Activated T-cell treated with anti-CD3 and anti-CD28 coated beads, Interleukin-2, amount 50 U/mL, for 1 hour (primary cell): ENCODE results near the gene TPK1.
"Not testable (repeated sequence)": the region's sequence is repeated elsewhere in the genome, so short reads cannot be mapped to it uniquely, and the experiment has no call there.

Experiments used
- DNase-seq: peaks from one replicate; pipeline ENCODE4 v3.0.0-alpha.2; 2020

TPK1 gene

GRCh38 chr7:144596953-144597352, 238.9 kb downstream of the TPK1 start:
- DNase-seq, result no peak

- no peak for DNase-seq
Observed at GRCh38 chr7:144594580-144594979, 241.3 kb downstream of the TPK1 start.

- DNase-seq, result no peak
Observed at GRCh38 chr7:144588559-144589051, 247.2 kb downstream of the TPK1 start.

DNA sequence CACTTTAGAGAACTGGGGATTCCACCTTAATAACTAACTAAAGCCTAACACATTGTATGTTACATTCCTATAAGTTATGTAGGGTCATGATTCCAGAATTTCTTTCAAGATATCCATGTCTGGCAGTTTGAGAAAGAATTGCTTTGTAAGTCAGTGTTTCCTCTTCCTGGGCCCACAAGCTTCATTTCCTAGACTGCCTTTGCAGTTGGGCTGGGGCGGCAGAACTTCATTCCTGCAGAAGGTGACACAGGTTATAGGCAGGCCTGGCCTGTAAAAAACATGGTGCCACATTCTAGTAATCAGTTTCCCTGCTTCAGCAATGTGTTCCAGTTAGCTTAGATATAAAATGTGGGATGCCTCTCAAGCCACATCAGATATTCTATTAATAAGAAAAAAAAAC, 248.2 kb downstream of the TPK1 start:
- no peak for DNase-seq

DNA sequence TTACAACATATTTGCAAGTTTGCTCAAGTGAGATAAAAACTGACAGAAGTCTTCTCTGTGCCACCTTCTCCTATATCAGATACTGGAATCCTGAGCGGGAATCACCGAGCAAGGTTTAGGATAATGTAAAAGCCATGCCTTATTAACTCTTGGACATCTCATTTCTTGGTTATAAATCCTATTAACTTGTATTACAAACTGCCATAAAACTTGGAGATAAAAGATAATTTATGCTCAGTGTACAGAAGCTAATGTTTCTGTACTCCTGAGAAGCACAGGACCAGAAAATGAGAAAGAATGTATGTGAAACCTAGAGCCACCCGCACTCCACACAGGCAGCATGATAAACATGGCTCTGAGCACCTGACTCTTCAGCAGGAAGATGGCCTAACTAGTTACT, 251.1 kb downstream of the TPK1 start:
- no peak for DNase-seq

- no peak for DNase-seq
Observed at GRCh38 chr7:144579687-144580086, 256.2 kb downstream of the TPK1 start.

DNA sequence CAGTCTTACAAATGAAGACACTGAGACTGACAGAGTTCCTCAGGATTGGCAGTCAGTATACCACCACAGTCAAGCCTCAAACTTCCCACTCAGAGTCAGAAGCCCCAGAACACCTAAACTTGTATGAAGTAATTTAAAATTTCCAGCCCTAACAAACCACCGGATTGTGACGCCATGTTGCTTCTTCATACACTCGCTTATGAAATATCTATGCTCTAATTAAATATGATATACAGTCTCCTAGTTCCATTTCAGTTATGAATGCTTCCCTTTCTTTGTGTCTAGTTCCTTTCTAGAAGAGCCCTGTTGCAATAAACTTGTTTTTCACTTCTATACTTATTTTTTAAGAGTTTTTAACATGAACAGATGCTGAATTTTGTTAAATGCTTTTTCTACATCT, 260.4 kb downstream of the TPK1 start:
- no peak for DNase-seq

GRCh38 chr7:144574753-144575152, 261.1 kb downstream of the TPK1 start:
- DNase-seq, result not testable (repeated sequence)

DNA sequence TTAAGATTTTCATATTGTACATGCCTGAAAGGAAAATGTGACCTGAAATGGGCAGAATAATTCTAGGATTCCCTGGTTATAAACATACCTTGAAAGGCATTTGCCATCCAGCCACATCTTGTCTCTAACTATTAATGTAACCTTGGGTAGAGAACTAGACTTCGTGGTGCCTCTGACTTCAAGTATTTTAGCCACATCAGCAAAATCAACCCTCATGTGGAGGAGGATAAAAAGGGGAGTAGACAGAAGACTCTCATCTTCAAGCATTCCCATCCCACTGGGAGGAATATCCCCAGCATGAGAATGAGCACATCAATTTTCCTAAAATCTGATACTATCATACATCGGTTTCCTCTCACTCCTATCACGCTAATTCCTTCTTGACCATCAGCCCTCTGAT, 267.6 kb downstream of the TPK1 start:
- no peak for DNase-seq

DNA sequence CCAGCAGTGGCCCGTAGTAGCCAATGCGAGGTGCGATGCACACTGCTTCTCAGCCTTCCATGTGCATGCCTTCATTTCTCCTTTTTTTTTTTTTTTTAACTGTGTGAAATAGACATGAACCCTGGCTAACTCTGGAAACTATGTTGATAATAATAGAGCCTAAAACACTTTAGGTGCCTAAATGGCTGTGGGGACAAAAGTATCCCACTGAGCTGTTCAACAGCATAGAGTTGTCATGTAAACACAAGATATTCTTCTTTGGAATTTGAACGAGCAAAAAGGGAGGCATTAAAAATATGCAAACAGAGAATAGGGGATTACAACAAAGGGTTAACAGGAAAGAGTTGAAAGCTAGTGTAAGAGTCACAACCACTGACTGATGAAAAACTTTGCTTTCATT, 270.3 kb downstream of the TPK1 start:
- no peak for DNase-seq

GRCh38 chr7:144549861-144550260, 286.0 kb downstream of the TPK1 start:
- DNase-seq, result no peak

DNA sequence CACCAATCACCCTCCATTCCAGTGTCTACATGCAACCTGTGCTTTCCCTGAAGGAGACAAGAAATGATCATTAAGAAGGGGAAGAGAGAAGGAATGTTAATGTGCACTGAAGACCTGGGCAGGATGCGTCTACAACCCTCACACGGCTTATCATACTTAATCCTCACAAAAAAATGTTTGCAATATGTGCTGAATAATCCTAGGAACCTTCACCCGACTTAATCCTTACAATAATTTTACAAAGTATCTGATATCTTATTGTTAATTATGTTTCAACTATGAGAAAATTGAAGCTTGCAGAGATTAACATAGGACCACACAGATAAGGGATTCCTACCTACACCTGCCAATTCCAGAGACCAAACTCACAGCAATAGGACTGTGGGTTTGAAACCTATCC, 287.3 kb downstream of the TPK1 start:
- no peak for DNase-seq

DNA sequence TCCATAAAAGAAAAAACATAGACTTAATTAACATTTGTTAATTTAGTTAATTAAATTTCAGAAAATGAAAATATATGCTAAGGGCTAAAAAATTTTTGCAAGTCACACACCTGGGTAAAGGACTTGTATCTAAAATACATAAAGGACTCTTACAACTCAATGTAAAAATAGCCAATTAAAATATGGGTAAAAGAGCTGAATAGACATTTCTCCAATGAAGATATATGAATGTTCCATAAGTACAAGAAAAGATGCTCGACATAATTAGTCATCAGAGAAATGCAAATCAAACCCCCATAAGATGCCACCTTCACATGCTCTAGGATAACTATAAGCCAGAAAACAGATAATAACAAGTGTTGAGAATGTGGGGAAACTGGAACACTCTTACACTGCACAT, 288.0 kb downstream of the TPK1 start:
- DNase-seq, result no peak

DNA sequence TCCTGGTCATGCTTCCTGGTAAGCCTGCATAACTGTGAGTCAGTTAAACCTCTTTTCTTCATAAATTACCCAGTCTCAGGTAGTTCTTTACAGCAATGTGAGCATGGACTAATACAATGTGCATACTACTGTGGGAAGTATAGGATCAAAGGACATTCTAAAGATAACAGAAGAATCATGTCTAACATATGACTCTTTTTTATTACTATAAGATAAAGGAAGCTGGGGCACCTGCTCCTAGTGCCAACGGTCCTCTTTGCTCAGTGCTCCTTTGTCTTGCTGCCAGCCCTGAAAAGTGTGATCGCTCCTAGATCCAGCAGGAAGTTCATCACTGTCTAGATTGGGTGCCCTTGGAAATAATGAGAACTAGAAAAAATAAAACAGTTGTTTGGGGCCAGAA, 289.1 kb downstream of the TPK1 start:
- no peak for DNase-seq

DNA sequence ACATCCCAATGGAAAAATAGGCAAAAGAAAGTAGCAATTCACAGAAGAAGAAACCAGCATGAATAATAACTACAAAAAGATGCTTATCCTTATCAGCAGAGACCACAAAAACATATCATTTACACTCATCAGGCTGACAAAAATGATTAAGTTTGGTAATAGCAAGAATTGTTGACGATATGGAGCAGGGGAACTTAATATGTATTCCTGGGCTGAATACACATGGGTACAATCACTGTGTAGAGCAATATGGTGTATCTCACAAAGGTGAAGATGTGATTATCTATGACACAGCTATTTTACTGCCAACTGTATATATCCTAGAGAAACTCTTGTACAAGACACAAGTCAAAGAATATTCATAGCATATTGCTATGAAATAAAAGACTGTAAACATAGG, 290.5 kb downstream of the TPK1 start:
- DNase-seq, result no peak

GRCh38 chr7:144534655-144535395, 301.0 kb downstream of the TPK1 start:
- DNase-seq, result no peak

- no peak for DNase-seq
Observed at GRCh38 chr7:144534196-144534595, 301.7 kb downstream of the TPK1 start.

DNA sequence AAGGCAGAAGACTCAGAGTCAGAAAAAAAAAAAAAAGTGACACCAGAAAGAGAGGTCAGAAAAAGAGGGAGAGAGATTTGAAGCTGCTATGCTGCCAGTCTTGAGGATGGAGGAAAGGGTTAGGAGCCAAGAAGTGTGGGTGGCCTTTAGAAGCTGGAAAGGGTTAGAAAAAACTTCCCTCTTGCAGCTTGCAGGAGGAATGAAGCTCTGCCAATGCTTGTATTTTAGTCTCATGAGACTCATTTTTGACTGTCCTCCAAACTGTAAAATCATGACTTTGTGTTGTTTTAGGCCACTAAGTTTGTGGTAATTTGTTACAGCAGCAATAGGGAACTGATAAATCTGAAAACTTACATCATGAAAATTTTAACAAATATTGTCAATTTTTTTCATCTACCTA, 304.7 kb downstream of the TPK1 start:
- no peak for DNase-seq

- DNase-seq, result no peak
Observed at GRCh38 chr7:144529269-144529926, 306.5 kb downstream of the TPK1 start.

- DNase-seq, result no peak
Observed at GRCh38 chr7:144528536-144529045, 307.3 kb downstream of the TPK1 start.

GRCh38 chr7:144527051-144527471, 308.8 kb downstream of the TPK1 start:
- DNase-seq, result no peak

DNA sequence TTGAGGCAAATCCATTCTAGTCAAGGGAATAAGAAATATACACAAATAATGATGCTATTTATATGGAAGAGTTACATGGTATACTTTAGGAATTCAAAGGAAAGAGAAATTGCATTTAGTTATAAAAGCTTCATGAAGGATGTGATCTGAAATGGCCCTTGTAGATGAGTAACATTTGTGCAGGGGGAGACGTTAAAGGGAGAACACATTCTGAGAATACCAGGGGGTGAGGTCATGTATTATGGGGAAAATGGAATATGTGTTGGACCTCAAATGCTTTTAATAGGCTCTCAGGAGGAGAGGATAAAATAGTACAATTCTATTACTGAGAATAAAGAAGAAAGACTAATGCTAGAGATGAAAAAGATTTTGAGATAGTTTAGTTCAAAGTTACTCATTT, 309.9 kb downstream of the TPK1 start:
- DNase-seq, result no peak

DNA sequence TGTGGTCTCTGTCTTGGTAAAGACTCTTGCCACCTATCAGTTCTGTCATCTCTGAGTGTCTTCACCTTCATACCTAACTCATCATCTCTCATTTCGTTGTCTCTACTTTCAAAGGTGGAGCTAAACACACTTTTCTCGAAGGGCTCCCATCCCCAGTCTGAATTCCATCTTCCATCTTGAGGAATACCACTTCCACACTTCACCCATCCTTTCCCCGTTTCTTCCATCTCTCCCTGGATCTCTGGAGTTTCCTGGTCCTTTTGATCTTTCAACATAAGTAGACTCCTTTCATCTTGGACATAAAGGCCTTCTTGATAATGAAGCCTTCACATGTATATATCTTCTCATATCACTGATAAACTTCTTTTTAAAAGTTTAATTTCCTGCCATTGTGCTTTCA, 311.6 kb downstream of the TPK1 start:
- DNase-seq, result no peak

- DNase-seq, result no peak
Observed at GRCh38 chr7:144523621-144524020, 312.2 kb downstream of the TPK1 start.
